Panc1 (cell line): ENCODE results near the gene DYNLL1. TPM values are rescaled to one million over a fixed set of nuclear protein-coding genes. Genes with fewer than 3 reads are reported as not detected.
A peak's percentile ranks its signal among the peaks of the same experiment; 100 is the strongest.

ENCODE experiments used
- ATAC-seq: fragments of 200-7000 bp; cut with Tn5 transposase; 2 replicates; pipeline ENCODE4 v1.9.1; 2020; ENCODE audit warnings: mild to moderate bottlenecking, moderate library complexity
- BruUV-seq: library from RNA; stranded (reverse); fragments of 400-500 nt; replicated peaks from 2 replicates; lab custom pipeline; 2021; lab: Mats Ljungman, UMichigan
- CTCF ChIA-PET: fragments of 300-600 bp; sonication (Branson Sonifier 250); formaldehyde crosslinking; loops from one replicate; lab custom pipeline; 2022; ENCODE audit warnings: antibody characterized with exemption; lab: Charles Lee
- POLR2A ChIA-PET: fragments of 300-600 bp; sonication (Branson Sonifier 250); formaldehyde crosslinking; loops from one replicate; lab custom pipeline; 2022; ENCODE audit warnings: antibody characterized with exemption; lab: Charles Lee
- DNase-seq: peaks from one replicate; pipeline ENCODE4 v3.0.0-alpha.2; 2010; ENCODE audit warnings: low read depth, low spot score
- H3K27ac ChIP-seq: 2 replicates; pipeline ENCODE4 v1.5.1; 2011; ENCODE audit warnings: mild to moderate bottlenecking, low read length, inconsistent platforms
- H3K27me3 ChIP-seq: fragments of 200-500 bp; sonication (Bioruptor generic); 2 replicates; pipeline ENCODE4 v1.6.0; 2014; ENCODE audit warnings: low read length, inconsistent platforms; ENCODE audit not compliant: control insufficient read depth, insufficient read depth
- H3K36me3 ChIP-seq: fragments of 200-500 bp; sonication (Bioruptor generic); 2 replicates; pipeline ENCODE4 v1.5.1; 2014; ENCODE audit warnings: inconsistent platforms, mild to moderate bottlenecking, low read length, moderate library complexity; ENCODE audit not compliant: control insufficient read depth, insufficient read depth
- H3K4me1 ChIP-seq: 2 replicates; pipeline ENCODE4 v1.5.1; 2011; ENCODE audit warnings: inconsistent platforms, mild to moderate bottlenecking, low read length, moderate library complexity; ENCODE audit not compliant: control insufficient read depth, insufficient read depth
- H3K4me3 ChIP-seq, 2 experiments: 2 replicates each; pipeline ENCODE4 v1.5.1; 2011 to 2012; ENCODE audit warnings: low read depth in 2 of 2, low read length in 2 of 2, mild to moderate bottlenecking in 2 of 2, inconsistent platforms in 1 of 2, moderate library complexity in 1 of 2
- H3K9me3 ChIP-seq: fragments of 200-500 bp; sonication (Bioruptor generic); 2 replicates; pipeline ENCODE4 v1.5.1; 2014; ENCODE audit warnings: low read depth, mild to moderate bottlenecking, inconsistent platforms, low read length, moderate library complexity; ENCODE audit not compliant: control insufficient read depth, insufficient read depth
- POLR2AphosphoS5 ChIP-seq: IDR thresholded peaks from 2 replicates; pipeline ENCODE4 v1.6.1; 2012; ENCODE audit warnings: mild to moderate bottlenecking, low read depth, low read length, moderate library complexity
- SIN3A ChIP-seq: IDR thresholded peaks from 2 replicates; pipeline ENCODE4 v1.6.1; 2012; ENCODE audit warnings: low read depth, mild to moderate bottlenecking, low read length, moderate library complexity, borderline replicate concordance; ENCODE audit not compliant: insufficient read depth
- TCF7L2 ChIP-seq: IDR thresholded peaks from 2 replicates; pipeline ENCODE4 v1.6.1; 2011; ENCODE audit warnings: mild to moderate bottlenecking, low read depth, low read length, inconsistent platforms
- in situ Hi-C: cut with HindIII; loops from 2 replicates; pipeline ENCODE4 v1.10.0; 2016; ENCODE audit warnings: low sequenced_read_pairs, low pct_unique_long_range_greater_than_20kb
- intact Hi-C: fragments of 100-400 bp; cut with micrococcal nuclease; formaldehyde crosslinking; loops from one replicate; pipeline ENCODE4 v1.10.0; 2022; ENCODE audit not compliant: unreplicated experiment
- total RNA-seq: library from RNA; stranded (reverse); gene quantifications from one replicate; pipeline ENCODE4 v1.2.1, GENCODE V29; 2021; ENCODE audit not compliant: unreplicated experiment
- TF ChIP-seq, protein P1 (sequence below): fragments of 450-650 bp; IDR thresholded peaks from 2 replicates; pipeline ENCODE4 v1.5.1; 2017; ENCODE audit warnings: mild to moderate bottlenecking
- TF ChIP-seq, protein P2 (sequence below), 2 experiments: IDR thresholded peaks; 2 replicates each; pipeline ENCODE4 v1.6.1; 2011 to 2012; ENCODE audit warnings: low read depth in 2 of 2, control low read depth in 1 of 2, low read length in 1 of 2, mild to moderate bottlenecking in 1 of 2, moderate library complexity in 1 of 2; ENCODE audit not compliant: insufficient read depth in 1 of 2

The DYNLL1 gene
- total RNA-seq, 1 experiment from 2014 or later: 482 TPM

DNA sequence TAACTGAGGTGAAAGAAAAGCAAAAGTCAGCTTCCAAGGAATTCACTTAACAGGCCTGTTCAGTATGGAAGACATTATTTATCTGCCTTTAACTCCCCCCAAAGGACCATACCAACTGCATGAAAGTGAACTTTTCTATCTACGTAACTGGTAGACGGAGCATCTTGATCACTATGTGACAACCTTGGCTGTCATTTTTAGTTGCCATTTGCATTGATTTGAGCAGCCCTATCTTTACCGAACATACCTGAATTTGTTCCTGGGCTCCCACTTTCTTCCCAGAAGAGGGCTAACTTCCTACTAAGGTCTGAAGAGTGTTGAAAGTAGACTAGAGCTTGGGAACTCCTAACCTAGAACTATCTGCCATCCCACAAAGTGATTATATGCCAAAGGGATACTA lies 35.8 kb upstream of the DYNLL1 start:
- Histone ChIP-seq H3K4me1 (no peaks in the 10 kb centered on the region), H3K4me3 (no peak overlapping the region), H3K9me3 (no peaks in the 10 kb centered on the region), H3K27ac (no peak overlapping the region), H3K27me3 (no peaks in the 10 kb centered on the region), H3K36me3 (peaks cover 50% of the 10 kb centered on the region)
- no peak for DNase-seq
- intact Hi-C loops (no loop called here), in situ Hi-C loops (no loop called here)
- TF ChIP-seq, protein P1, sequence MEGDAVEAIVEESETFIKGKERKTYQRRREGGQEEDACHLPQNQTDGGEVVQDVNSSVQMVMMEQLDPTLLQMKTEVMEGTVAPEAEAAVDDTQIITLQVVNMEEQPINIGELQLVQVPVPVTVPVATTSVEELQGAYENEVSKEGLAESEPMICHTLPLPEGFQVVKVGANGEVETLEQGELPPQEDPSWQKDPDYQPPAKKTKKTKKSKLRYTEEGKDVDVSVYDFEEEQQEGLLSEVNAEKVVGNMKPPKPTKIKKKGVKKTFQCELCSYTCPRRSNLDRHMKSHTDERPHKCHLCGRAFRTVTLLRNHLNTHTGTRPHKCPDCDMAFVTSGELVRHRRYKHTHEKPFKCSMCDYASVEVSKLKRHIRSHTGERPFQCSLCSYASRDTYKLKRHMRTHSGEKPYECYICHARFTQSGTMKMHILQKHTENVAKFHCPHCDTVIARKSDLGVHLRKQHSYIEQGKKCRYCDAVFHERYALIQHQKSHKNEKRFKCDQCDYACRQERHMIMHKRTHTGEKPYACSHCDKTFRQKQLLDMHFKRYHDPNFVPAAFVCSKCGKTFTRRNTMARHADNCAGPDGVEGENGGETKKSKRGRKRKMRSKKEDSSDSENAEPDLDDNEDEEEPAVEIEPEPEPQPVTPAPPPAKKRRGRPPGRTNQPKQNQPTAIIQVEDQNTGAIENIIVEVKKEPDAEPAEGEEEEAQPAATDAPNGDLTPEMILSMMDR: no peak
- no peak for TF ChIP-seq POLR2AphosphoS5
- no peak for TF ChIP-seq TCF7L2
- no peak for TF ChIP-seq SIN3A
- TF ChIP-seq, protein P2, sequence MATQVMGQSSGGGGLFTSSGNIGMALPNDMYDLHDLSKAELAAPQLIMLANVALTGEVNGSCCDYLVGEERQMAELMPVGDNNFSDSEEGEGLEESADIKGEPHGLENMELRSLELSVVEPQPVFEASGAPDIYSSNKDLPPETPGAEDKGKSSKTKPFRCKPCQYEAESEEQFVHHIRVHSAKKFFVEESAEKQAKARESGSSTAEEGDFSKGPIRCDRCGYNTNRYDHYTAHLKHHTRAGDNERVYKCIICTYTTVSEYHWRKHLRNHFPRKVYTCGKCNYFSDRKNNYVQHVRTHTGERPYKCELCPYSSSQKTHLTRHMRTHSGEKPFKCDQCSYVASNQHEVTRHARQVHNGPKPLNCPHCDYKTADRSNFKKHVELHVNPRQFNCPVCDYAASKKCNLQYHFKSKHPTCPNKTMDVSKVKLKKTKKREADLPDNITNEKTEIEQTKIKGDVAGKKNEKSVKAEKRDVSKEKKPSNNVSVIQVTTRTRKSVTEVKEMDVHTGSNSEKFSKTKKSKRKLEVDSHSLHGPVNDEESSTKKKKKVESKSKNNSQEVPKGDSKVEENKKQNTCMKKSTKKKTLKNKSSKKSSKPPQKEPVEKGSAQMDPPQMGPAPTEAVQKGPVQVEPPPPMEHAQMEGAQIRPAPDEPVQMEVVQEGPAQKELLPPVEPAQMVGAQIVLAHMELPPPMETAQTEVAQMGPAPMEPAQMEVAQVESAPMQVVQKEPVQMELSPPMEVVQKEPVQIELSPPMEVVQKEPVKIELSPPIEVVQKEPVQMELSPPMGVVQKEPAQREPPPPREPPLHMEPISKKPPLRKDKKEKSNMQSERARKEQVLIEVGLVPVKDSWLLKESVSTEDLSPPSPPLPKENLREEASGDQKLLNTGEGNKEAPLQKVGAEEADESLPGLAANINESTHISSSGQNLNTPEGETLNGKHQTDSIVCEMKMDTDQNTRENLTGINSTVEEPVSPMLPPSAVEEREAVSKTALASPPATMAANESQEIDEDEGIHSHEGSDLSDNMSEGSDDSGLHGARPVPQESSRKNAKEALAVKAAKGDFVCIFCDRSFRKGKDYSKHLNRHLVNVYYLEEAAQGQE (IDR thresholded peaks at IDR 0.05; ENCODE audit: insufficient read depth in 1 of 2, low read depth in 2 of 2, low read length in 1 of 2): no peak
- BruUV-seq: TSS peak; percentile 46
- ChIA-PET POLR2A (interaction anchor here (0.7 kb wide), 1 partner anchor 106 kb away, joined by 4 read pairs; no protein-coding TSS in a partner anchor), CTCF (no interaction called here)
- ATAC-seq: no peak

DNA sequence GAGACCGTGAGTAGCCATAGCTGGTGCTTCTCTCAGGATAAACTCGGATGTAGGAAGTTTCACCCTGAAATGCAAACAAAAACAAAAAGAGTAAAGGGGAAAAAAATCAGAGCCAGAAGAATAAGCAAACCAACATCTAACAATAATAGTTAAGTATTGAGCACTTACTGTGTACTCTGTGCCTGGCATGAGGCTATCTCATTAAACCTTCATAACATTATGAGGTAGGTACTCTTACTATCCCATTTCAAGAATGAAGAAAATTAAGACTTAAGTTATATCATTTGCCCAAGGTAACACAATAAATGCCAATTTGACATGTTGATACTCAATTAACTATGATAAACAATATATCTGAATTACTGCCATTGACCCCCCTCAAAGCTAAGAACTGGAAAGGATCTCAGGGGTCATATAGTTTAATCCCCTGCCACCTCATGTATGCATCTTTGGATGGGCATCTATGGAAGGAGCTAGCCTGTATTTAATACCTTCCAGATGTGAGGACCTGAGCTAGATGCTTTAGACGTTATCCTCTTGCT lies 33.7 kb upstream of the DYNLL1 start:
- CTCF ChIA-PET: no interaction called here

More for the DNA sequence above, 33.7 kb upstream of the DYNLL1 start:
- TF ChIP-seq TCF7L2 (no peak), POLR2AphosphoS5 (no peak), SIN3A (no peak)
- TF ChIP-seq, protein P2 (IDR thresholded peaks at IDR 0.05; ENCODE audit: insufficient read depth in 1 of 2, low read depth in 2 of 2, low read length in 1 of 2): no peak
- TF ChIP-seq, protein P1: no peak
- Histone ChIP-seq H3K27ac (no peak overlapping the region; the same call in 1 of the 2 replicates), H3K9me3 (no peaks in the 10 kb centered on the region), H3K27me3 (no peaks in the 10 kb centered on the region), H3K4me1 (peaks cover 15% of the 10 kb centered on the region; the same call in 1 of the 2 replicates), H3K36me3 (peaks cover 52% of the 10 kb centered on the region), H3K4me3 (no peak overlapping the region)
- POLR2A ChIA-PET: interaction anchor here (1.0 kb wide), 1 partner anchor 67 kb away, joined by 5 read pairs; the partner anchor contains the start of gene COQ5
- no TSS peak for BruUV-seq
- intact Hi-C loops (no loop called here), in situ Hi-C loops (no loop called here)
- ATAC-seq: no peak
- no peak for DNase-seq
